Heart left ventricle (tissue), 13 donors: Measurements from ENCODE around the gene MAP7D3.

Experiments used
- CTCF ChIP-seq, 12 donors: fragments of 200-600 bp; sonication (generic) in 4 of 12; IDR thresholded peaks; one replicate each; pipeline versions ENCODE4 v1.5.0 to v1.8.0; 2018 to 2022; ENCODE audit warnings: antibody characterized with exemption in 12 of 12, mild to moderate bottlenecking in 5 of 12
- POLR2A ChIP-seq, 2 donors: fragments of 450-650 bp; IDR thresholded peaks; one replicate each; pipeline ENCODE4 v1.6.1; 2017; ENCODE audit warnings: antibody characterized with exemption in 2 of 2, mild to moderate bottlenecking in 2 of 2, moderate library complexity in 2 of 2
- donor health status: ischemic (EF 13 %, LVEDD 7.1; RV severe dilation, severe dysfunction).
- donor health status: DM: no; HTN: yes; CAD: no.
- donor health status: DM: no; HTN: no; CAD: no.
- donor health status: ischemic (EF 25% LVEDD 6.9; RV normal size, moderate dysfunction).
- donor health status: ischemic (EF 25% LVEDD 5.7; RV mildly dilated, moderate dysfunction).
- donor health status: ischemic (EF 35%, LVEDD 5.7; RV mildly dilated, moderate dysfunction).
- donor health status: nonischemic (EF 11% LVEDD 7.7; RV severe dilation, severe dysfunction).
- donor health status: DM: yes; HTN: yes; CAD: no.
- donor health status: PGD.
- donor health status: ischemic (EF 29% LVEDD 5.4; RV normal size, mild dysfunction).
- donor health status: nonischemic (EF 23%, LVEDD 6.1; RV moderate dilation, normal function).

GRCh38 chrX:136262243-136262642 is 11.0 kb upstream of the MAP7D3 start:
- no peak for TF ChIP-seq CTCF (IDR thresholded peaks at IDR 0.05)
- TF ChIP-seq POLR2A (IDR thresholded peaks at IDR 0.05): no peak
